HepG2 (cell line): ENCODE data around the gene TELO2. TPM values are rescaled to one million over a fixed set of nuclear protein-coding genes. Genes with fewer than 3 reads are reported as not detected.

Experiments
- CENPX ChIP-seq: sonication (generic); formaldehyde crosslinking; IDR thresholded peaks from 2 replicates; pipeline ENCODE4 v1.9.0; 2021; ENCODE audit warnings: mild to moderate bottlenecking, missing genetic modification reagents, moderate library complexity
- DMAP1 ChIP-seq: IDR thresholded peaks from 2 replicates; pipeline ENCODE4 v1.6.1; 2016
- ELF1 ChIP-seq: sonication (generic); formaldehyde crosslinking; IDR thresholded peaks from 2 replicates; pipeline ENCODE4 v1.4.0; 2020; ENCODE audit warnings: missing genetic modification reagents
- FOXA1 ChIP-seq, 2 experiments: fragments of 450-650 bp in 1 of 2; sonication (generic) in 1 of 2; formaldehyde crosslinking in 1 of 2; IDR thresholded peaks; 2 replicates each; pipeline versions ENCODE4 v1.4.0 to v1.6.1; 2016 to 2020; ENCODE audit warnings: missing genetic modification reagents in 1 of 2
- KLF13 ChIP-seq: sonication (generic); formaldehyde crosslinking; IDR thresholded peaks from 2 replicates; pipeline ENCODE4 v1.4.0; 2020; ENCODE audit warnings: mild to moderate bottlenecking, missing genetic modification reagents
- KMT2A ChIP-seq: sonication (generic); formaldehyde crosslinking; IDR thresholded peaks from 2 replicates; pipeline ENCODE4 v1.4.0; 2020; ENCODE audit warnings: missing genetic modification reagents
- KMT2B ChIP-seq: IDR thresholded peaks from 2 replicates; pipeline ENCODE4 v1.6.1; 2016; ENCODE audit warnings: missing genetic modification reagents, missing compliant biosample characterization
- MBD4 ChIP-seq: IDR thresholded peaks from 2 replicates; pipeline ENCODE4 v1.6.1; 2012; ENCODE audit warnings: low read length, inconsistent platforms, borderline replicate concordance
- MEIS1 ChIP-seq: sonication (generic); formaldehyde crosslinking; IDR thresholded peaks from 2 replicates; pipeline ENCODE4 v1.9.0; 2021; ENCODE audit warnings: mild to moderate bottlenecking, missing genetic modification reagents, moderate library complexity, borderline replicate concordance
- MXI1 ChIP-seq: IDR thresholded peaks from 3 replicates; pipeline ENCODE4 v1.6.1; 2012; ENCODE audit warnings: low read depth, low read length, inconsistent platforms, borderline replicate concordance
- POLR2AphosphoS5 ChIP-seq: IDR thresholded peaks from 2 replicates; pipeline ENCODE4 v1.6.1; 2012; ENCODE audit warnings: low read depth, low read length
- TEAD2 ChIP-seq: sonication (generic); formaldehyde crosslinking; IDR thresholded peaks from 2 replicates; pipeline ENCODE4 v1.9.0; 2021; ENCODE audit warnings: missing genetic modification reagents
- ZNF101 ChIP-seq: sonication (generic); formaldehyde crosslinking; IDR thresholded peaks from 2 replicates; pipeline ENCODE4 v1.4.0; 2020; ENCODE audit warnings: mild to moderate bottlenecking, low read depth, missing genetic modification reagents, borderline replicate concordance
- ZNF276 ChIP-seq: sonication (generic); formaldehyde crosslinking; IDR thresholded peaks from 2 replicates; pipeline ENCODE4 v1.4.0; 2020; ENCODE audit warnings: mild to moderate bottlenecking, low read depth, missing genetic modification reagents
- ZNF280D ChIP-seq: sonication (generic); formaldehyde crosslinking; IDR thresholded peaks from 2 replicates; pipeline ENCODE4 v1.5.1; 2020; ENCODE audit warnings: mild to moderate bottlenecking, missing genetic modification reagents
- ZNF292 ChIP-seq: sonication (generic); formaldehyde crosslinking; IDR thresholded peaks from 2 replicates; pipeline ENCODE4 v1.8.1; 2022; ENCODE audit warnings: mild to moderate bottlenecking, low read depth, missing genetic modification reagents, borderline replicate concordance
- ZNF484 ChIP-seq: sonication (generic); formaldehyde crosslinking; IDR thresholded peaks from 2 replicates; pipeline ENCODE4 v1.5.1; 2020; ENCODE audit warnings: mild to moderate bottlenecking, low read depth, missing genetic modification reagents, borderline replicate concordance
- ZNF607 ChIP-seq: sonication (generic); formaldehyde crosslinking; IDR thresholded peaks from 2 replicates; pipeline ENCODE4 v1.5.1; 2020; ENCODE audit warnings: missing genetic modification reagents, mild to moderate bottlenecking, borderline replicate concordance
- ZNF777 ChIP-seq: sonication (generic); formaldehyde crosslinking; IDR thresholded peaks from 2 replicates; pipeline ENCODE4 v1.4.0; 2020; ENCODE audit warnings: missing genetic modification reagents
- polyA plus RNA-seq, 8 experiments: library from polyadenylated mRNA; depleted of rRNA in 3 of 8; stranded (reverse) in 7 of 8; unstranded in 1 of 8; fragments of >200 nt; fragmentation: Illumina TruSeq in 4 of 8; extraction: Trizol in 4 of 8; gene quantifications; 2 replicates each; pipeline versions ENCODE4 v1.2.1 to v1.2.3, GENCODE V29; 2011 to 2016; ENCODE audit warnings: low read depth in 4 of 8, missing spikeins in 1 of 8, mixed read lengths in 1 of 8; ENCODE audit not compliant: insufficient read depth in 1 of 8
- total RNA-seq, 5 experiments: library from RNA; depleted of rRNA; stranded (reverse); fragments of >200 nt; fragmentation: Illumina TruSeq; extraction: Trizol; gene quantifications; 2 replicates each; pipeline ENCODE4 v1.2.3, GENCODE V29; 2016; ENCODE audit warnings: low read depth in 1 of 5
- TF ChIP-seq, protein P1 (sequence below): sonication (generic); formaldehyde crosslinking; conservative IDR thresholded peaks from 2 replicates; pipeline ENCODE4 v1.4.0; 2020; ENCODE audit warnings: missing genetic modification reagents
- TF ChIP-seq, protein P2 (sequence below), 2 experiments: sonication (generic) in 1 of 2; formaldehyde crosslinking in 1 of 2; IDR thresholded peaks; 2 replicates each; pipeline versions ENCODE4 v1.5.1 to v1.6.1; 2011 to 2020; ENCODE audit warnings: borderline replicate concordance in 1 of 2, low read depth in 1 of 2, low read length in 1 of 2, mild to moderate bottlenecking in 1 of 2, missing genetic modification reagents in 1 of 2, moderate library complexity in 1 of 2

The TELO2 gene
- total and polyA plus RNA-seq, 2 of the 13 experiments (the other 11 are each of a cell fraction or from before 2014, with no cell fraction given) = 10.1 to 17.9 TPM

DNA sequence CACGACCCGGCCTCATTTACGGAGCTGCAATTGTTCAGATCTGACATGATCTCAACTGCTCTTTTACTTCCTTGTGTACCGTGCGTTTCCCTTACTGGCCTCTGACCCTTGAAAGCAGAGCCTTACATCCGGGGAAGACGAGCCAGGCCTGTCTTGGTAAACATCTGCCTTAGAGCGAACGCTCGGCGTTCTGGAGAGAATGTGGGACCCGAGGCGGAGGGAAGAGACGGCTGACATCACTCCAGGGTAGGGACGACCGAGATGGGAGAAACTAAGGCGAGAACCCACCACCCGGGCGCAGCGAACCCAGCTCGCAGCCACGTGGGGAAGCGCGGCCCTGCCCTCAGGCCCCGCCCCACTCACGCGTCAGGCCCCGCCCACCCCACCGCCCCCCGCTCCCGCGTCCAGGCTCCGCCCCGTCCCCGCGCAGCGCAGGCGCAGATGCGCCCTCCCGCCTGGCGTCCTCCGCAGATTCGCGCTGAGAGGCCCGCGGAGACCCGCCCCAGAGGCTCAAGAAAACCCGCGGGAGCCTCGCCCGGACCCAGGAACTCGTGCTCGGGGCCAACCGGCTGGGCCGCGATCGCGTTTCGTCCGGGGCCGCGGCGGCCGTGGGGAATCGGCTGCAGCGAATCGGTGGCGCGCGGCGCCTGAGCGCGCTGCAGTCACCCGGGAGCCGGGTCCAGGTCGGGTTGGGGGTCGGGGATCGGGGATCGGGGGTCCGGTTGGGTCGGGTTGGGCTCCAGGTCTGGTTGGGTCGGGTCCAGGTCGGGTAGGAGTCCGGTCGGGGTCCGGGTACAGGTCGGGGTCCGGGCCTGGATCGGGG, at the start of gene TELO2 (continued):
- no peak for TF ChIP-seq FOXA1 (IDR thresholded peaks at IDR 0.05)
- TF ChIP-seq FOXA1 (CRISPR knock-in tag; IDR thresholded peaks at IDR 0.05) = peak; percentile 65
- TF ChIP-seq MEIS1 (CRISPR knock-in tag) = no peak
- TF ChIP-seq, protein P1, sequence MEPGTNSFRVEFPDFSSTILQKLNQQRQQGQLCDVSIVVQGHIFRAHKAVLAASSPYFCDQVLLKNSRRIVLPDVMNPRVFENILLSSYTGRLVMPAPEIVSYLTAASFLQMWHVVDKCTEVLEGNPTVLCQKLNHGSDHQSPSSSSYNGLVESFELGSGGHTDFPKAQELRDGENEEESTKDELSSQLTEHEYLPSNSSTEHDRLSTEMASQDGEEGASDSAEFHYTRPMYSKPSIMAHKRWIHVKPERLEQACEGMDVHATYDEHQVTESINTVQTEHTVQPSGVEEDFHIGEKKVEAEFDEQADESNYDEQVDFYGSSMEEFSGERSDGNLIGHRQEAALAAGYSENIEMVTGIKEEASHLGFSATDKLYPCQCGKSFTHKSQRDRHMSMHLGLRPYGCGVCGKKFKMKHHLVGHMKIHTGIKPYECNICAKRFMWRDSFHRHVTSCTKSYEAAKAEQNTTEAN (CRISPR knock-in tag) = no peak
- TF ChIP-seq, protein P2, sequence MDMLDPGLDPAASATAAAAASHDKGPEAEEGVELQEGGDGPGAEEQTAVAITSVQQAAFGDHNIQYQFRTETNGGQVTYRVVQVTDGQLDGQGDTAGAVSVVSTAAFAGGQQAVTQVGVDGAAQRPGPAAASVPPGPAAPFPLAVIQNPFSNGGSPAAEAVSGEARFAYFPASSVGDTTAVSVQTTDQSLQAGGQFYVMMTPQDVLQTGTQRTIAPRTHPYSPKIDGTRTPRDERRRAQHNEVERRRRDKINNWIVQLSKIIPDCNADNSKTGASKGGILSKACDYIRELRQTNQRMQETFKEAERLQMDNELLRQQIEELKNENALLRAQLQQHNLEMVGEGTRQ (IDR thresholded peaks at IDR 0.05; ENCODE audit: low read depth, low read length) = no peak
- TF ChIP-seq, protein P2 (CRISPR knock-in tag; IDR thresholded peaks at IDR 0.05; ENCODE audit: borderline replicate concordance) = peak; percentile 33; the same call in 1 of the 2 replicates
- TF ChIP-seq MXI1 = peak; percentile 91; the same call in 1 of the 3 replicates
- no peak for TF ChIP-seq KLF13 (CRISPR knock-in tag)
- TF ChIP-seq ZNF276 = 0 out of 2 replicates have a peak, but pooled peaks have one; percentile 35
- peak; percentile 58 for TF ChIP-seq KMT2B (CRISPR knock-in tag)
- TF ChIP-seq POLR2AphosphoS5 = peak; percentile 70
- TF ChIP-seq KMT2A = peak; percentile 72
- TF ChIP-seq TEAD2 (CRISPR knock-in tag) = no peak
- peak; percentile 53 for TF ChIP-seq ELF1 (CRISPR knock-in tag)
- TF ChIP-seq ZNF280D (CRISPR knock-in tag) = no peak
- TF ChIP-seq ZNF292 (CRISPR knock-in tag) = peak; percentile 21; the same call in 1 of the 2 replicates
- TF ChIP-seq ZNF607 (CRISPR knock-in tag) = no peak
- TF ChIP-seq MBD4 = no peak
- TF ChIP-seq ZNF777 (CRISPR knock-in tag) = peak; percentile 11; the same call in 1 of the 2 replicates
- TF ChIP-seq DMAP1 (CRISPR knock-in tag) = peak; percentile 87
- no peak for TF ChIP-seq ZNF484
- no peak for TF ChIP-seq CENPX (CRISPR knock-in tag)
- no peak for TF ChIP-seq ZNF101 (CRISPR knock-in tag)
